SK-N-SH treated with all-trans-retinoic acid at 6 μM for 48 hours (cell line): ENCODE results near the gene CHCHD6.

ENCODE experiments used
- ARNTL ChIP-seq: fragments of 450-650 bp; formaldehyde crosslinking; IDR thresholded peaks from 2 replicates; pipeline ENCODE4 v1.5.0; 2020; ENCODE audit warnings: low read depth, mild to moderate bottlenecking, moderate library complexity, borderline replicate concordance
- CSDC2 ChIP-seq: fragments of 250-450 bp; sonication (Bioruptor Pico); IDR thresholded peaks from 2 replicates; pipeline ENCODE4 v1.5.0; 2020; ENCODE audit warnings: mild to moderate bottlenecking, moderate library complexity
- ESRRG ChIP-seq: fragments of 250-450 bp; sonication (Bioruptor Pico); IDR thresholded peaks from 2 replicates; pipeline ENCODE4 v1.6.1; 2021; ENCODE audit warnings: mild to moderate bottlenecking
- ISL1 ChIP-seq: fragments of 250-450 bp; sonication (Bioruptor Pico); IDR thresholded peaks from 2 replicates; pipeline ENCODE4 v2.1.2; 2022; ENCODE audit warnings: mild to moderate bottlenecking, moderate library complexity
- OSR1 ChIP-seq: fragments of 250-450 bp; sonication (Bioruptor Pico); IDR thresholded peaks from 2 replicates; pipeline ENCODE4 v1.8.0; 2022; ENCODE audit warnings: moderate library complexity, mild to moderate bottlenecking, inconsistent platforms
- RARB ChIP-seq: fragments of 250-450 bp; sonication (Bioruptor Pico); IDR thresholded peaks from 2 replicates; pipeline ENCODE4 v1.8.0; 2021; ENCODE audit warnings: mild to moderate bottlenecking, moderate library complexity
- TCF4 ChIP-seq: fragments of 250-450 bp; sonication (Bioruptor Pico); IDR thresholded peaks from 2 replicates; pipeline ENCODE4 v1.8.0; 2021; ENCODE audit warnings: mild to moderate bottlenecking, moderate library complexity, borderline replicate concordance
- ZC3H10 ChIP-seq: fragments of 250-450 bp; sonication (Bioruptor Pico); IDR thresholded peaks from 2 replicates; pipeline ENCODE4 v1.5.1; 2021; ENCODE audit warnings: mild to moderate bottlenecking, moderate library complexity
- ZFP30 ChIP-seq: fragments of 450-650 bp; formaldehyde crosslinking; IDR thresholded peaks from 2 replicates; pipeline ENCODE4 v1.5.0; 2022; ENCODE audit warnings: mild to moderate bottlenecking, moderate library complexity
- ZNF565 ChIP-seq: fragments of 450-650 bp; formaldehyde crosslinking; conservative IDR thresholded peaks from 2 replicates; pipeline ENCODE4 v1.5.0; 2020; ENCODE audit warnings: low read depth, mild to moderate bottlenecking, moderate library complexity
- ZNF70 ChIP-seq: fragments of 450-650 bp; formaldehyde crosslinking; IDR thresholded peaks from 2 replicates; pipeline ENCODE4 v1.5.0; 2020; ENCODE audit warnings: mild to moderate bottlenecking, moderate library complexity
- TF ChIP-seq, protein P1 (sequence below): fragments of 250-450 bp; sonication (Bioruptor Pico); IDR thresholded peaks from 2 replicates; pipeline ENCODE4 v1.8.0; 2020; ENCODE audit warnings: mild to moderate bottlenecking, moderate library complexity, borderline replicate concordance
- TF ChIP-seq, protein P2 (sequence below): fragments of 250-450 bp; sonication (Bioruptor Pico); IDR thresholded peaks from 2 replicates; pipeline ENCODE4 v1.5.1; 2021; ENCODE audit warnings: mild to moderate bottlenecking, moderate library complexity

DNA sequence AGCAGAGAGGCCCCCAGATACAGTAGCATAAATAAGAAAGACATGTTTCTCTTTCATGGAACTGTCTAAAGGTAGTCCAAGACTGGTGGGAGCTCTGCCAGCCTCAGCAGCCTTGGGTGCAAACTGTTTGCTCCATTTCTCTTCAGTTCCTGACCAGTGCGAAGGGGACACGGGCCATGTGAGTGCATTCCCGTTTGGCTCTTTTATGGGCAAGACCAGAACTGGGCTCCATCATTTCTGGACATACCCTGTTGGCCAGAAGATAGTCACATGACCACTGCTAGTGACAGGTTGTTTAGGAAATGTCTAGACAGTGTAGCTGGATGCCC, 45.5 kb downstream of the CHCHD6 start:
- TF ChIP-seq ISL1 (no peak), RARB (no peak), ARNTL (CRISPR knock-in tag) (no peak), ZNF70 (CRISPR knock-in tag) (no peak), ZFP30 (no peak), OSR1 (CRISPR knock-in tag) (no peak), ZC3H10 (CRISPR knock-in tag) (no peak), CSDC2 (CRISPR knock-in tag) (no peak), TCF4 (no peak), ESRRG (CRISPR knock-in tag) (no peak), ZNF565 (CRISPR knock-in tag) (no peak)
- TF ChIP-seq, protein P1, sequence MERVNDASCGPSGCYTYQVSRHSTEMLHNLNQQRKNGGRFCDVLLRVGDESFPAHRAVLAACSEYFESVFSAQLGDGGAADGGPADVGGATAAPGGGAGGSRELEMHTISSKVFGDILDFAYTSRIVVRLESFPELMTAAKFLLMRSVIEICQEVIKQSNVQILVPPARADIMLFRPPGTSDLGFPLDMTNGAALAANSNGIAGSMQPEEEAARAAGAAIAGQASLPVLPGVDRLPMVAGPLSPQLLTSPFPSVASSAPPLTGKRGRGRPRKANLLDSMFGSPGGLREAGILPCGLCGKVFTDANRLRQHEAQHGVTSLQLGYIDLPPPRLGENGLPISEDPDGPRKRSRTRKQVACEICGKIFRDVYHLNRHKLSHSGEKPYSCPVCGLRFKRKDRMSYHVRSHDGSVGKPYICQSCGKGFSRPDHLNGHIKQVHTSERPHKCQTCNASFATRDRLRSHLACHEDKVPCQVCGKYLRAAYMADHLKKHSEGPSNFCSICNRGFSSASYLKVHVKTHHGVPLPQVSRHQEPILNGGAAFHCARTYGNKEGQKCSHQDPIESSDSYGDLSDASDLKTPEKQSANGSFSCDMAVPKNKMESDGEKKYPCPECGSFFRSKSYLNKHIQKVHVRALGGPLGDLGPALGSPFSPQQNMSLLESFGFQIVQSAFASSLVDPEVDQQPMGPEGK (CRISPR knock-in tag) = no peak
- TF ChIP-seq, protein P2, sequence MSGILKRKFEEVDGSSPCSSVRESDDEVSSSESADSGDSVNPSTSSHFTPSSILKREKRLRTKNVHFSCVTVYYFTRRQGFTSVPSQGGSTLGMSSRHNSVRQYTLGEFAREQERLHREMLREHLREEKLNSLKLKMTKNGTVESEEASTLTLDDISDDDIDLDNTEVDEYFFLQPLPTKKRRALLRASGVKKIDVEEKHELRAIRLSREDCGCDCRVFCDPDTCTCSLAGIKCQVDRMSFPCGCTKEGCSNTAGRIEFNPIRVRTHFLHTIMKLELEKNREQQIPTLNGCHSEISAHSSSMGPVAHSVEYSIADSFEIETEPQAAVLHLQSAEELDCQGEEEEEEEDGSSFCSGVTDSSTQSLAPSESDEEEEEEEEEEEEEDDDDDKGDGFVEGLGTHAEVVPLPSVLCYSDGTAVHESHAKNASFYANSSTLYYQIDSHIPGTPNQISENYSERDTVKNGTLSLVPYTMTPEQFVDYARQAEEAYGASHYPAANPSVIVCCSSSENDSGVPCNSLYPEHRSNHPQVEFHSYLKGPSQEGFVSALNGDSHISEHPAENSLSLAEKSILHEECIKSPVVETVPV (CRISPR knock-in tag) = no peak
